ENCODE measurements around the gene ADRA2B. TPM values are rescaled to one million over a fixed set of nuclear protein-coding genes. Genes with fewer than 3 reads are reported as not detected.

ADRA2B gene
- total RNA-seq: under 0.01 and 0.07 TPM in 2 replicates

GRCh38 chr2:96116424-96116878 is at the start of gene ADRA2B:
ADRA2B (minus strand) TSS chr2:96116571; CDS start chr2:96116149, 422 bp downstream.

GRCh38 chr2:96145036-96145847 is 28.9 kb upstream of the ADRA2B start, which contains the start of gene DUSP2:
DUSP2 (minus strand) TSS chr2:96145440; CDS start chr2:96145354, 86 bp downstream.

GRCh38 chr2:96138179-96139145 is 22.1 kb upstream of the ADRA2B start, which contains the start of gene ASTL:
ASTL (minus strand) TSS chr2:96138502; CDS start chr2:96138436, 66 bp downstream.

Other genes starting within 250 kb of the ADRA2B start
- 5.1 and 16.2 TPM in 2 replicates for gene ANKRD36C, start 124.7 kb downstream of the ADRA2B start, total RNA-seq
- under 0.01 and 0.07 TPM in 2 replicates for gene GPAT2, start 81.7 kb downstream of the ADRA2B start, total RNA-seq
- 0.07 TPM in 1 of 2 replicates, not detected in the other for gene ASTL, start 21.9 kb upstream of the ADRA2B start, total RNA-seq
- gene DUSP2, start 28.9 kb upstream of the ADRA2B start, total RNA-seq: 6.2 and 13.0 TPM in 2 replicates
- 125 and 139 TPM in 2 replicates for gene STARD7, start 92.3 kb upstream of the ADRA2B start, total RNA-seq
- gene TMEM127, start 149.4 kb upstream of the ADRA2B start, total RNA-seq: 19.8 and 31.5 TPM in 2 replicates
- 84.8 and 85.8 TPM in 2 replicates for gene CIAO1, start 149.7 kb upstream of the ADRA2B start, total RNA-seq
- gene SNRNP200, start 189.0 kb upstream of the ADRA2B start, total RNA-seq: 42.4 and 93.0 TPM in 2 replicates
- 1.4 and 2.3 TPM in 2 replicates for gene ITPRIPL1, start 208.7 kb upstream of the ADRA2B start, total RNA-seq
- 0.34 and 0.36 TPM in 2 replicates for gene NCAPH, start 219.2 kb upstream of the ADRA2B start, total RNA-seq